ENCODE results near the gene CEP162.
"Not testable (repeated sequence)": the region's sequence is repeated elsewhere in the genome, so short reads cannot be mapped to it uniquely, and the experiment has no call there.

CEP162 gene

DNA sequence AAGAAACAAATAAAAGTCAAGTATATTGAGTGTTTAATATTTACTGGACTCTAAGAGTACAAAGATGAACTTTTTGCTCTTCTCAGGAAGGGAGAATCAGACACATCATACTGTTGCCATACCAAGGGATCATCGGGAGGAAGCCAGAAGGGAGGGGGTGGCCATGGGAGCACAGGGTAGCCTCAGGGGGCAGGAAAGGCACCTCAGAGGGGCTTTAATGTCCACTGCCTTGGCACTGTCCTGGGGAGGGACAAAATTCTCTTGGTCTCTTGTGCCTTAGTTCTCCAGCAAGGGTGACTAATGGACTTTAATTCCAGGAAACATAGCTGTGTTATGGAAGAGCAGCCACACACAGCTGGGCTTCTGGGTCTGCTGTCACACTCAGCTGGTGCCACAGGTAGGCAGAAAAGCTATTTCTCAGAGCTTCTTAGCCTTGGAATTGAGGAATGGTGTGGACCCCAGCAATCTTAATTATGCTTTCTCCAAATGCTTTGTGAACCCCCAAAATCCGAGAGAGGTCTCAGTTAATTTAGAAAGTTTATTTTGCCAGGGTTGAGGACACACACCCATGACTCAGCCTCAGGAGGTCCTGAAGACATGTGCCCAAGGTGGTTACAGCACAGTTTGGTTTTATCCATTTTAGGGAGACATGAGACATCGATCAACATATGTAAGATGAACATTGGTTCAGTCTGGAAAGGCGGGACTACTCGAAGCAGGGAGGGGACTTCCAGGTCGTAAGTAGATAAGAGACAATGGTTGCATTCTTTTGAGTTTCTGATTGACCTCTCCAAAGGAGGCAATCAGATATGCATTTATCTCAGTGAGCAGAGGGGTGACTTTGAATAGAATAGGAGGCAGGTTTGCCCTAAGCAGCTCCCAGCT is 140.7 kb downstream of the CEP162 start:
- no peak for DNase-seq (ENCODE audit: low read depth, low spot score)

DNA sequence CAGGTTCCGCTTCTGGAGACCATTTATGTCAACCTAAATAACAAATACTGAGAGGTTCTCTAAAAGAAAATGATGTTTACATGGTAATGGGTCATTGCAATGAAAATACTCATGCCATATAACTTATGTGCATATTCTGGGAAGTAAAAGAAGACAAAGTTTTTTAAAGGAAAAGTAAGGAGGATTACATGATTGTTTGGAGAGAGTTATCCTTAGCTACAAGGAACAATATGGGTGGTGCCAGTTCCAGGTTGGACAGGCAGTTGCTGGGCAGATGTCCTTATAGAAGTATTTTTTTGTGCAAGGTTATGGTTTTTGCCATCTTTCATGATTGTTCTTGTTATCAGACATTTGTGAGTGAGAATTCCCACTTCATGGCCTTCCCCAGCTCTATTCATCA is 141.4 kb downstream of the CEP162 start:
- no peak for DNase-seq (ENCODE audit: low read depth, low spot score)

DNA sequence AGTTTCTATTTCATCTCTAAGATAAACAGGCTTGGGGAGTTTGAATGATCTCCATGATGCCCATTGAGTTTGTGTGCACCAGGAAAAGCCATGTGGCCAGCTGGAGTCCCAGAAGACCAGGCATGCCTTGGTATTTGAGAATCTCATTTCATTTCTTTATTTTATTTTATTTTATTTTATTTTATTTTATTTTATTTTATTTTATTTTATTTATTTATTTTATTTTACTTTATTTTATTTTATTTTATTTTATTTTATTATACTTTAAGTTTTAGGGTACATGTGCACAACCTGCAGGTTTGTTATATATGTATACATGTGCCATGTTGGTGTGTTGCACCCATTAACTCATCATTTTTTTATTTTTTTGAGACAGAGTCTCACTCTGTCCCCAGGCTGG is 142.7 kb downstream of the CEP162 start:
- not testable (repeated sequence) for DNase-seq (ENCODE audit: low read depth, low spot score)

DNA sequence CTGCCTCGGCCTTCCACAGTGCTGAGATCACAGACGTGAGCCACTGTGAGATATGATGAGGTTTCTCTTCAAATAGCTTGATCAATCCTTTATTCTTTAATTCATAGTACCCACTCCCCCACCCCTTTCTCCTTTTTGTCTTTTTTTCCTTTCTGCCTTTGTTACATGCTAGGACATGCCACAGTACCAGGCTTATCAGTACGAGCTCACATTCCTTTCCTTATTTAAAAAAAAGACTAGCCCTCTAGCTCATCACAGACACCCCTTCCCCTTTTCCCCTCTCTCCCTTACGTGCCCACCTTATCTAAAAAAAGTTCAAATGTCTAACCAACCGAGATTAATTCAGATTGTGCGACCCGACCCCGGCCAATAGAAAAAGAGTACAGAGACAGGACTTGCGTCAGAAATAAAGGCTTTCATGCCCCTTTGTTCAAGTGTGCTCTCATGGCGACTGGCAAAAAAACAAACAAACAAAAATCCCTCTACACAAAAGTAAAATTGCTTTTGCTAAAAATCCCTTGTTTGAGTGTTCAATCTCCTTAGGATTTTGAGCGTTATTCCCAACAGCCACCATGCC is 144.7 kb downstream of the CEP162 start:
- DNase-seq (ENCODE audit: low read depth, low spot score): no peak

DNA sequence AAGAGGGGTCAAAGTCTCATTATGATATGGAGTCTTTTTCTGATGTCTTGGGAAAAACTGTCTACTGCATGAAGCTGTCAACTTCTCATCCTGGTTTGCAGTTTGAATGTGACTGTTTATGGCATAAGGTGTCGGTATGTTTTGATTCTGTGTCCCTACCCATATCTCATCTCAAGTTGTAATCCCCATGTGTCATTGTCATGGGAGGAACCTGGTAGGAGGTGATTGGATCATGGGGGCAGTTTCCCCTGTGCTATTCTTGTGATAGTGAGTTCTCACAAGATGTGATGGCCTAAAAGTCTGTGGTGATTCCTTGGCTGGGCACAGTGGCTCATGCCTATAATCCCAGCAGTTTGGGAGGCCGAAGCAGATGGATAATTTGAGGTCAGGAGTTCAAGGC is 146.2 kb downstream of the CEP162 start:
- no peak for DNase-seq (ENCODE audit: low read depth, low spot score)

DNA sequence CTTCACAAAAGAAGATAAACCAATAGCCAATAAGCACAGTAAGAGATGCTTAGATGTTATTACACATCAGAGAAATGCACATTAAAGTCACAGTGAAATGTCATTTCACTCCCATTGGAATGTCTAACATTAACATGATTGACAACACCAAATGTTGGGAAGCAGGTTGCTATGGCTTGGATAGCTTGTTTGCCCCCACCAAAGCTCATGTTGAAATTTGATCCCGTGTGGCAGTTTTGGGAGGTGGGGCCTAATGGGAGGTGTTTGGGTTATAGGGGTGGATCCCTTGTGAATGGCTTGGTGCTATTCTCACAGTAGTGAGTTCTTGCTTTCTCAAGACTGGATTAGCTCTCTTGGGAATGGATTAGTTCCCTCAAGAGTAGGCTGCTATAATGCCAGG is 149.1 kb downstream of the CEP162 start:
- DNase-seq (ENCODE audit: low read depth, low spot score): no peak

DNA sequence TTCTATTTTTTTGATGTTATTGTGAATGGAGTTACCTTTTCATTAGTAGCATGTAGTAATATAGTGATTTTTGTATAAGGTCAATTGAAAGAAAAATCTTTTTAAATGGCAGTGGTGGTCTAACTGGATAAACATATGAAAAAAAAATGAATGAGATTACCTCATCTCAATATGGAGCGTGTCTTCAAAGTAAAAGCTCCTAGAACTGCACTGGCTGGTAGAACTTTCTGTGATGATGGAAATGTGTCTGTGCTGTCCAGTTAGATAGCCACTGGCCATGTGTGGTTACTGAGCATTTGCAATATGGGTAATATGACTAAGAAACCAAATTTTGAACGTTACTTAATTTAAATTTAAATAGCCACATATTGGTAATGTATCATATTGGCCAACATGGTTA is 149.8 kb downstream of the CEP162 start:
- no peak for DNase-seq (ENCODE audit: low read depth, low spot score)

DNA sequence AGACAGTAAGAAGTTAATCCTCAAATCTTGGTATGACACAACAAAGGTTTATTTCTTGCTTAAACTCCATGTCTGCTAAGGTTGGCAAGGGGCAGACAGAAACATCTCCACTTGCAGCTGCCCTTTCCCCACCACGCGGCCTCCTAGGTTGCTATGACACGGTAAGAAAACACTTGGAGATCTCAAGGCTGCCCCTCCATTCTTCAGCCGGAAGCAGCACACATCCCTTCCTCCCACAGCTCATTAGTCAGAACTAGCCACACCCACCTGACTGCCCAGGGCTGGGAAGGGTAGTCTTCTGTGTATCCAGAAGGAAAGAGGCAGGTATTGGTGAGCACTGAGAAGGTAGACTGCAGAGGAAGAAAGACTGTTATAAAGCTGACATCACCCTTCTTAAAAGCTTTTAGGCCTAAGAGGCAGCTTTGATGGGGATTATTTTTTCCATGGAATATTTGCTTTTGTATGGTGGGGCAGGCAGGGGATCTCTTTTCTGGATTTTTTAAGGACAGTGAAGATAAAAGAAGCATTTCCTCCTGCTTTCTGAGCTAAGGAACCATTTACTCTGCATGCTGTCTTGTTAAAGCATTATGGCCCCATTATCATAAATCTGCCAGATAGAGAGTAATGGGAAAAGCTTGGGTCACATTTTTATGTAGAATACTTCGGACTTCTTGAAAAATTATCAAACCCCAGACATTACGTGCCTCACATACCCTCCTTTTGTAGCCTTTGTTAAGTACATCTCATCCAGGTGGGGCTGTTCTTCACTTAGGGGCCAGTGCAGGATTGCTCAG is 152.3 kb downstream of the CEP162 start:
- DNase-seq (ENCODE audit: low read depth, low spot score): no peak

Measured in smooth muscle cell of the brain vasculature (primary cell).